K562 (cell line): ENCODE results near the gene KCNK18. TPM values are rescaled to one million over a fixed set of nuclear protein-coding genes. Genes with fewer than 3 reads are reported as not detected.

Source experiments
- ATAC-seq: fragments of 200-7000 bp; cut with Tn5 transposase; 3 replicates; pipeline ENCODE4 v1.9.1; 2020; ENCODE audit warnings: moderate library complexity
- BruUV-seq: library from RNA; stranded (reverse); fragments of 400-500 nt; replicated peaks from 2 replicates; lab custom pipeline; 2021; lab: Mats Ljungman, UMichigan
- CTCF ChIA-PET: fragments of 300-600 bp; formaldehyde crosslinking; extraction: SDS; loops from one replicate; lab custom pipeline; 2021; ENCODE audit warnings: low intra/inter-chr PET ratio; lab: Yijun Ruan, JAX
- POLR2A ChIA-PET: fragments of 300-600, 350-650 bp; sonication (Branson Sonifier 250); formaldehyde crosslinking; extraction: SDS; loops from one replicate; lab custom pipeline; 2021; ENCODE audit warnings: antibody characterized with exemption, inconsistent platforms; lab: Yijun Ruan, JAX
- DNase-seq, 4 experiments: peaks; one replicate each; pipeline versions ENCODE4 v3.0.0 to v3.0.0-alpha.2; 2011 to 2018; ENCODE audit warnings: low spot score in 3 of 4, mixed read lengths in 3 of 4; ENCODE audit errors: extremely low read depth in 1 of 4
- FAIRE-seq: peaks from 2 replicates; lab custom pipeline; 2011; peaks lifted over from hg19 to GRCh38; lab: Jason Lieb, UNC
- H2AFZ ChIP-seq: 2 replicates; pipeline ENCODE4 v1.6.0; 2011; ENCODE audit warnings: low read depth, low read length, control low read depth, inconsistent platforms
- H3K27ac ChIP-seq: fragments of 200-600 bp; 3 replicates; pipeline ENCODE4 v1.8.0; 2011; ENCODE audit warnings: low read depth, mild to moderate bottlenecking, control low read depth, inconsistent platforms, low read length, moderate library complexity, mixed read lengths; ENCODE audit errors: extremely low read depth
- H3K27me3 ChIP-seq, 2 experiments: fragments of 300-600 bp in 1 of 2; 2 replicates in 1 of 2; 3 replicates in 1 of 2; pipeline versions ENCODE4 v1.6.0 to v1.8.0; 2011; ENCODE audit warnings: inconsistent platforms in 2 of 2, low read length in 2 of 2, mild to moderate bottlenecking in 1 of 2, mixed read lengths in 1 of 2, moderate library complexity in 1 of 2; ENCODE audit not compliant: control insufficient read depth in 2 of 2, insufficient read depth in 2 of 2
- H3K36me3 ChIP-seq: fragments of 300-600 bp; 3 replicates; pipeline ENCODE4 v1.8.0; 2011; ENCODE audit warnings: mild to moderate bottlenecking, low read length, inconsistent platforms; ENCODE audit not compliant: control insufficient read depth, insufficient read depth
- H3K4me1 ChIP-seq, 2 experiments: fragments of 200-600 bp in 1 of 2; replicated peaks in 1 of 2; 2 replicates in 1 of 2; 3 replicates in 1 of 2; pipeline versions ENCODE4 v1.5.1 to v1.8.0; 2011; ENCODE audit warnings: inconsistent platforms in 2 of 2, low read length in 2 of 2, mild to moderate bottlenecking in 1 of 2, mixed read lengths in 1 of 2, moderate library complexity in 1 of 2; ENCODE audit not compliant: control insufficient read depth in 2 of 2, insufficient read depth in 2 of 2
- H3K4me2 ChIP-seq: 2 replicates; pipeline ENCODE4 v1.6.1; 2011; ENCODE audit warnings: low read length, control low read depth, inconsistent platforms, mixed read lengths; ENCODE audit not compliant: insufficient read depth
- H3K4me3 ChIP-seq: fragments of 200-600 bp; sonication (generic), shearing (Covaris generic); 2 replicates; pipeline ENCODE4 v1.5.1; 2016; ENCODE audit warnings: control low read depth, inconsistent platforms
- H3K79me2 ChIP-seq: fragments of 200-600 bp; 3 replicates; pipeline ENCODE4 v1.8.0; 2011; ENCODE audit warnings: low read length, inconsistent platforms; ENCODE audit not compliant: control insufficient read depth, insufficient read depth
- H3K9ac ChIP-seq, 2 experiments: 2 replicates each; pipeline versions ENCODE4 v1.6.0 to v1.6.1; 2011; ENCODE audit warnings: low read depth in 2 of 2, low read length in 2 of 2, control low read depth in 1 of 2, inconsistent platforms in 1 of 2, mild to moderate bottlenecking in 1 of 2, mixed read lengths in 1 of 2; ENCODE audit not compliant: insufficient read depth in 1 of 2
- H3K9me1 ChIP-seq: one replicate; pipeline ENCODE4 v1.6.0; 2011; ENCODE audit warnings: inconsistent platforms, mild to moderate bottlenecking, low read length, moderate library complexity; ENCODE audit not compliant: control insufficient read depth, insufficient read depth
- H3K9me3 ChIP-seq: replicated peaks from 2 replicates; pipeline ENCODE4 v1.5.1; 2011; ENCODE audit warnings: low read depth, low read length, inconsistent platforms; ENCODE audit not compliant: control insufficient read depth, insufficient read depth
- H4K20me1 ChIP-seq: replicated peaks from 2 replicates; pipeline ENCODE4 v1.6.1; 2011; ENCODE audit warnings: low read length, inconsistent platforms, mixed read lengths; ENCODE audit not compliant: control insufficient read depth, insufficient read depth
- AFF1 ChIP-seq, 2 experiments: fragments of 450-650 bp; IDR thresholded peaks; 2 replicates each; pipeline ENCODE4 v1.6.1; 2018; ENCODE audit warnings: mild to moderate bottlenecking in 2 of 2, low read depth in 1 of 2; ENCODE audit not compliant: partially characterized antibody in 2 of 2
- CTBP1 ChIP-seq: fragments of 450-650 bp; IDR thresholded peaks from 2 replicates; pipeline ENCODE4 v1.6.1; 2016; ENCODE audit warnings: borderline replicate concordance
- DNMT1 ChIP-seq: fragments of 450-650 bp; IDR thresholded peaks from 2 replicates; pipeline ENCODE4 v1.6.1; 2016; ENCODE audit warnings: antibody characterized with exemption, mild to moderate bottlenecking
- HNRNPK ChIP-seq: fragments of 200-400 bp; formaldehyde crosslinking; IDR thresholded peaks from one replicate; pipeline ENCODE4 v1.6.1; 2018; ENCODE audit warnings: mild to moderate bottlenecking, low read depth, low read length; ENCODE audit not compliant: poor library complexity, severe bottlenecking
- JUN ChIP-seq, 2 experiments: sonication (generic) in 1 of 2; formaldehyde crosslinking in 1 of 2; IDR thresholded peaks; 2 replicates each; pipeline versions ENCODE4 v1.6.1 to v1.8.0; 2012 to 2022; ENCODE audit warnings: borderline replicate concordance in 2 of 2, mild to moderate bottlenecking in 2 of 2, improper control_type of control experiment in 1 of 2, low read depth in 1 of 2, low read length in 1 of 2, missing genetic modification reagents in 1 of 2
- NCOA6 ChIP-seq: fragments of 450-650 bp; IDR thresholded peaks from 2 replicates; pipeline ENCODE4 v1.6.1; 2017; ENCODE audit warnings: mild to moderate bottlenecking
- NFE2 ChIP-seq: IDR thresholded peaks from 2 replicates; pipeline ENCODE4 v1.6.1; 2014; ENCODE audit warnings: antibody characterized with exemption, low read depth
- NR3C1 ChIP-seq: sonication (generic); formaldehyde crosslinking; IDR thresholded peaks from 2 replicates; pipeline ENCODE4 v1.8.1; 2022; ENCODE audit warnings: missing genetic modification reagents
- POLR2AphosphoS5 ChIP-seq: IDR thresholded peaks from 2 replicates; pipeline ENCODE4 v1.6.1; 2011; ENCODE audit warnings: mild to moderate bottlenecking, low read depth, low read length, moderate library complexity; ENCODE audit not compliant: control insufficient read depth, insufficient read depth
- RBM14 ChIP-seq: fragments of 200-400 bp; formaldehyde crosslinking; IDR thresholded peaks from 2 replicates; pipeline ENCODE4 v1.6.1; 2018; ENCODE audit warnings: low read depth, mild to moderate bottlenecking, low read length, moderate library complexity, borderline replicate concordance; ENCODE audit not compliant: insufficient read depth
- TAF15 ChIP-seq: fragments of 200-400 bp; formaldehyde crosslinking; IDR thresholded peaks from 2 replicates; pipeline ENCODE4 v1.6.1; 2017; ENCODE audit warnings: mild to moderate bottlenecking, low read depth, low read length, moderate library complexity
- ZNF134 ChIP-seq: fragments of 250-450 bp; sonication (Bioruptor Pico); conservative IDR thresholded peaks from 2 replicates; pipeline ENCODE4 v1.4.0; 2020
- ZNF347 ChIP-seq: fragments of 450-650 bp; formaldehyde crosslinking; IDR thresholded peaks from 2 replicates; pipeline ENCODE4 v1.4.0; 2020; ENCODE audit warnings: low read depth, mild to moderate bottlenecking, moderate library complexity
- ZNF41 ChIP-seq: fragments of 250-450 bp; sonication (Bioruptor Pico); conservative IDR thresholded peaks from 2 replicates; pipeline ENCODE4 v1.4.0; 2020; ENCODE audit warnings: mild to moderate bottlenecking
- ZNF785 ChIP-seq: fragments of 250-450 bp; sonication (Bioruptor Pico); IDR thresholded peaks from 2 replicates; pipeline ENCODE4 v1.4.0; 2020; ENCODE audit warnings: mild to moderate bottlenecking
- WGBS: fragments of 100-300 bp; shearing (Covaris generic); methylation state at CpG from one replicate; pipeline ENCODE4 v1.1.6; 2016; ENCODE audit warnings: low coverage, mixed read lengths; ENCODE audit not compliant: insufficient coverage; ENCODE audit errors: missing lambda C conversion rate; 5-methylcytosine and 5-hydroxymethylcytosine counted together
- in situ Hi-C: fragments of 300-500 bp; cut with MboI; formaldehyde crosslinking; loops from 4 replicates; pipeline ENCODE4 v1.15.0; 2018; ENCODE audit warnings: inconsistent platforms, mixed read lengths
- intact Hi-C: fragments of 100-400 bp; cut with micrococcal nuclease; formaldehyde crosslinking; loops from 2 replicates; pipeline ENCODE4 v1.14.2; 2022
- polyA plus RNA-seq, 8 experiments: library from polyadenylated mRNA; depleted of rRNA in 4 of 8; stranded (reverse) in 5 of 8; unstranded in 3 of 8; fragments of >200 nt; fragmentation: Nextera tagmentation in 2 of 8; fragmentation: Illumina TruSeq in 1 of 8; extraction: Ambion mirVana in 2 of 8; extraction: Trizol in 1 of 8; gene quantifications; 2 replicates each; pipeline versions ENCODE4 v1.2.1 to v1.2.3, GENCODE V29; 2011 to 2014; ENCODE audit warnings: inconsistent platforms in 1 of 8, missing spikeins in 1 of 8
- total RNA-seq, 7 experiments: library from RNA; depleted of rRNA in 6 of 7; stranded (reverse); fragments of >200 nt in 6 of 7; fragmentation: Illumina TruSeq in 2 of 7; extraction: Trizol in 2 of 7; gene quantifications; 2 replicates each; pipeline versions ENCODE4 v1.2.1 to v1.2.3, GENCODE V29; 2011 to 2021; ENCODE audit warnings: low replicate concordance in 1 of 7

KCNK18 gene
- total and polyA plus RNA-seq, 9 of the 15 experiments (the other 6 are each of a cell fraction or from before 2014, with no cell fraction given) = not detected

GRCh38 chr10:117188371-117188770 is 8.9 kb upstream of the KCNK18 start:
- no peaks in the 10 kb centered on the region for H3K36me3 ChIP-seq
- H3K79me2 ChIP-seq = no peaks in the 10 kb centered on the region
- no peaks in the 10 kb centered on the region for H3K9me1 ChIP-seq
- H3K4me3 ChIP-seq = no peak overlapping the region
- H3K4me1 ChIP-seq = no peaks in the 10 kb centered on the region; a peak in 1 of 5 replicates
- peaks cover 0 to 12% of the 10 kb centered on the region in 2 experiments; a peak in 2 of 5 replicates for H3K27me3 ChIP-seq
- FAIRE-seq (no peak), ATAC-seq (no peak), DNase-seq (no peak)
- intact Hi-C loops (no loop called here), in situ Hi-C loops (no loop called here)
- H3K9me3 ChIP-seq = no peaks in the 10 kb centered on the region
- H3K4me2 ChIP-seq = no peak overlapping the region
- H2AFZ ChIP-seq = no peak overlapping the region
- H3K9ac ChIP-seq = no peak overlapping the region
- no TSS peak for BruUV-seq
- POLR2A ChIA-PET = interaction anchor here (1.2 kb wide), 1 partner anchor 10 kb away, joined by 3 read pairs; no protein-coding TSS in a partner anchor
- H3K27ac ChIP-seq = no peak overlapping the region
- 0% methylated on average over 2 of the region's 2 CpGs for WGBS
- no peaks in the 10 kb centered on the region for H4K20me1 ChIP-seq
- CTCF ChIA-PET = no interaction called here
- TF ChIP-seq ZNF785 (no peak), NR3C1 (no peak), TAF15 (no peak), ZNF134 (CRISPR knock-in tag) (no peak), NCOA6 (no peak), RBM14 (no peak), CTBP1 (no peak), NFE2 (no peak), AFF1 (IDR thresholded peaks at IDR 0.05; ENCODE audit: low read depth in 1 of 2, partially characterized antibody in 2 of 2) (no peak), JUN (IDR thresholded peaks at IDR 0.05; ENCODE audit: borderline replicate concordance, low read depth, low read length) (no peak), JUN (CRISPR knock-in tag; IDR thresholded peaks at IDR 0.05; ENCODE audit: borderline replicate concordance) (no peak), ZNF347 (CRISPR knock-in tag) (no peak), HNRNPK (no peak), ZNF41 (CRISPR knock-in tag) (no peak), DNMT1 (no peak), POLR2AphosphoS5 (no peak)
